RCC 7860 (cell line): Measurements from ENCODE around the gene CD19.
"Not testable (repeated sequence)": the region's sequence is repeated elsewhere in the genome, so short reads cannot be mapped to it uniquely, and the experiment has no call there.

ENCODE experiments used
- DNase-seq: peaks from one replicate; pipeline ENCODE4 v3.0.0-alpha.2; 2015; ENCODE audit warnings: low spot score
- FAIRE-seq: peaks from 2 replicates; lab custom pipeline; 2012; peaks lifted over from hg19 to GRCh38; lab: Jason Lieb, UNC

The CD19 gene

GRCh38 chr16:28905800-28906372 is 25.9 kb upstream of the CD19 start:
- FAIRE-seq (no peak), DNase-seq (no peak)

- DNase-seq (peak; percentile 18), FAIRE-seq (no peak)
Observed at GRCh38 chr16:28910086-28911031, 21.4 kb upstream of the CD19 start.

- no peak for FAIRE-seq
- DNase-seq: no peak
Observed at GRCh38 chr16:28912558-28912957, 19.2 kb upstream of the CD19 start.

- DNase-seq (no peak), FAIRE-seq (no peak)
Observed at GRCh38 chr16:28913946-28914724, 17.6 kb upstream of the CD19 start.

- DNase-seq: no peak
Observed at GRCh38 chr16:28915181-28915580, 16.6 kb upstream of the CD19 start.

GRCh38 chr16:28917095-28917494 is 14.7 kb upstream of the CD19 start:
- FAIRE-seq: no peak

More at GRCh38 chr16:28915181-28915580, 16.6 kb upstream of the CD19 start:
- FAIRE-seq: no peak

GRCh38 chr16:28918698-28919097 is 13.1 kb upstream of the CD19 start:
- DNase-seq: no peak
- no peak for FAIRE-seq

More at GRCh38 chr16:28917095-28917494, 14.7 kb upstream of the CD19 start:
- DNase-seq: no peak

GRCh38 chr16:28923231-28923587 is 8.6 kb upstream of the CD19 start:
- DNase-seq: no peak
- no peak for FAIRE-seq

GRCh38 chr16:28923652-28924398 is 7.9 kb upstream of the CD19 start:
- no peak for DNase-seq
- FAIRE-seq: no peak

- FAIRE-seq (no peak), DNase-seq (no peak)
Observed at GRCh38 chr16:28924399-28924761, 7.4 kb upstream of the CD19 start.

GRCh38 chr16:28924762-28925385 is 6.9 kb upstream of the CD19 start, which contains the start of gene RABEP2:
Gene RABEP2 (minus strand): TSS chr16:28925238. CDS start chr16:28925163, 75 bp downstream.
- FAIRE-seq (no peak), DNase-seq (peak; percentile 71)

GRCh38 chr16:28925386-28926228 is 6.2 kb upstream of the CD19 start:
- FAIRE-seq (no peak), DNase-seq (peak; percentile 63)

- not testable (repeated sequence) for FAIRE-seq, DNase-seq
Observed at GRCh38 chr16:28926284-28926683, 5.5 kb upstream of the CD19 start.

- no peak for DNase-seq
- FAIRE-seq: no peak
Observed at GRCh38 chr16:28927815-28928214, 4.0 kb upstream of the CD19 start.

- FAIRE-seq: no peak
- no peak for DNase-seq
Observed at GRCh38 chr16:28930203-28930602, 1.6 kb upstream of the CD19 start.

- FAIRE-seq (no peak), DNase-seq (no peak)
Observed at GRCh38 chr16:28930652-28931051, 1.1 kb upstream of the CD19 start.

GRCh38 chr16:28932339-28933141 is 769 bp downstream of the CD19 start:
- no peak for FAIRE-seq
- no peak for DNase-seq

GRCh38 chr16:28933171-28933570 is 1.4 kb downstream of the CD19 start:
- FAIRE-seq (no peak), DNase-seq (no peak)

- FAIRE-seq (no peak), DNase-seq (no peak)
Observed at GRCh38 chr16:28935346-28935745, 3.6 kb downstream of the CD19 start.
